OCI-LY7 (cell line): Measurements from ENCODE around the gene RAD50. TPM values are rescaled to one million over a fixed set of nuclear protein-coding genes. Genes with fewer than 3 reads are reported as not detected.
A peak's percentile ranks its signal among the peaks of the same experiment; 100 is the strongest.
"Not testable (repeated sequence)": the region's sequence is repeated elsewhere in the genome, so short reads cannot be mapped to it uniquely, and the experiment has no call there.

ENCODE experiments used
- Bru-seq: library from RNA; stranded (reverse); fragments of 400-500 nt; gene quantifications from one replicate; lab custom pipeline; 2021; lab: Mats Ljungman, UMichigan
- BruChase-seq, 2 experiments: library from RNA; stranded (reverse); fragments of 400-500 nt; gene quantifications; one replicate each; lab custom pipeline; 2021; lab: Mats Ljungman, UMichigan
- BruUV-seq: library from RNA; stranded (reverse); fragments of 400-500 nt; replicated peaks from 2 replicates; lab custom pipeline; 2021; lab: Mats Ljungman, UMichigan
- CTCF ChIA-PET: fragments of 300-600 bp; sonication (Branson Sonifier 250); formaldehyde crosslinking; loops from one replicate; lab custom pipeline; 2022; ENCODE audit warnings: antibody characterized with exemption; ENCODE audit not compliant: unreplicated experiment; lab: Charles Lee
- POLR2A ChIA-PET: fragments of 300-600 bp; sonication (Branson Sonifier 250); formaldehyde crosslinking; loops from one replicate; lab custom pipeline; 2022; ENCODE audit warnings: antibody characterized with exemption; lab: Charles Lee
- DNase-seq: peaks from one replicate; pipeline ENCODE4 v3.0.0-alpha.2; 2015; ENCODE audit warnings: low spot score
- H2AFZ ChIP-seq: fragments of 200-600 bp; sonication (generic), shearing (Covaris generic); 2 replicates; pipeline ENCODE4 v1.6.1; 2014; ENCODE audit warnings: mild to moderate bottlenecking, antibody characterized with exemption, low read length, moderate library complexity
- H3K27ac ChIP-seq: fragments of 200-600 bp; sonication (generic); 2 replicates; pipeline ENCODE4 v1.5.1; 2014; ENCODE audit warnings: mixed run types, low read depth, mild to moderate bottlenecking, moderate library complexity, low read length, inconsistent platforms; ENCODE audit not compliant: poor library complexity, severe bottlenecking
- H3K36me3 ChIP-seq: fragments of 200-600 bp; sonication (generic); 2 replicates; pipeline ENCODE4 v1.6.1; 2014; ENCODE audit warnings: mild to moderate bottlenecking, antibody characterized with exemption, low read length, moderate library complexity, mixed read lengths; ENCODE audit not compliant: insufficient read depth
- H3K4me1 ChIP-seq: fragments of 200-600 bp; sonication (generic); 2 replicates; pipeline ENCODE4 v1.5.1; 2014; ENCODE audit warnings: mild to moderate bottlenecking, low read length; ENCODE audit not compliant: insufficient read depth, poor library complexity, severe bottlenecking
- H3K4me2 ChIP-seq: fragments of 200-600 bp; sonication (generic); 2 replicates; pipeline ENCODE4 v1.6.1; 2014; ENCODE audit warnings: mild to moderate bottlenecking, low read length
- H3K4me3 ChIP-seq: fragments of 200-600 bp; sonication (generic); 2 replicates; pipeline ENCODE4 v1.5.1; 2014; ENCODE audit warnings: mild to moderate bottlenecking, low read depth, low read length; ENCODE audit not compliant: poor library complexity, severe bottlenecking
- H3K79me2 ChIP-seq: fragments of 200-600 bp; sonication (generic); 2 replicates; pipeline ENCODE4 v1.6.1; 2016; ENCODE audit warnings: low read depth, mild to moderate bottlenecking, low read length, moderate library complexity, mixed read lengths; ENCODE audit not compliant: insufficient read depth
- H3K9me2 ChIP-seq: fragments of 200-600 bp; sonication (generic); 2 replicates; pipeline ENCODE4 v1.6.1; 2016; ENCODE audit warnings: mild to moderate bottlenecking, low read length, mixed read lengths; ENCODE audit not compliant: insufficient read depth
- H3K9me3 ChIP-seq: fragments of 200-600 bp; sonication (generic); 2 replicates; pipeline ENCODE4 v1.6.1; 2014; ENCODE audit warnings: mild to moderate bottlenecking, mixed run types, low read length, mixed read lengths
- H4K20me1 ChIP-seq: fragments of 200-600 bp; sonication (generic); 2 replicates; pipeline ENCODE4 v1.6.1; 2014; ENCODE audit warnings: mild to moderate bottlenecking, antibody characterized with exemption, low read length, moderate library complexity, mixed read lengths; ENCODE audit not compliant: insufficient read depth
- EZH2phosphoT487 ChIP-seq: fragments of 200-600 bp; sonication (generic); IDR thresholded peaks from 2 replicates; pipeline ENCODE4 v1.6.1; 2018; ENCODE audit warnings: low read depth, borderline replicate concordance, mild to moderate bottlenecking, mixed run types, antibody characterized with exemption, low read length, moderate library complexity, mixed read lengths
- intact Hi-C: fragments of 100-400 bp; cut with micrococcal nuclease; formaldehyde crosslinking; loops from one replicate; pipeline ENCODE4 v1.10.0; 2022; ENCODE audit not compliant: unreplicated experiment
- long read RNA-seq: library from polyadenylated mRNA; stranded (forward); transcript quantifications from one replicate; pipeline ENCODE4 v2.0.0, GENCODE V29; 2022
- total RNA-seq, 2 experiments: library from RNA; depleted of rRNA in 1 of 2; stranded (reverse); fragments of >200 nt in 1 of 2; shearing (Covaris generic) in 1 of 2; gene quantifications; 2 replicates each; pipeline ENCODE4 v1.2.3, GENCODE V29; 2014 to 2022
- TF ChIP-seq, protein P1 (sequence below): fragments of 200-600 bp; sonication (generic); conservative IDR thresholded peaks from 2 replicates; pipeline ENCODE4 v1.5.1; 2014; ENCODE audit warnings: mild to moderate bottlenecking, antibody characterized with exemption, low read length, moderate library complexity, mixed read lengths

Gene RAD50
- total RNA-seq (2014; rRNA removed; shearing (Covaris generic)): 24.0 and 34.1 TPM in 2 replicates
- total RNA-seq (2022): 59.8 and 70.0 TPM in 2 replicates
- percentile 92 among the genes with signal in this experiment for Bru-seq, nascent RNA
- BruChase-seq, experiment 1, labeled RNA remaining after a 6-hour chase: percentile 97 among the genes with signal in this experiment
- BruChase-seq, experiment 2, labeled RNA remaining after a 2-hour chase: percentile 97 among the genes with signal in this experiment
- long read RNA-seq, full-length matches to known transcripts: 42 of 62 reads
- long read RNA-seq, partial matches to known transcripts: 1 of 62 reads
- long read RNA-seq, other reads (novel, unspliced or antisense): 19 of 62 reads

DNA sequence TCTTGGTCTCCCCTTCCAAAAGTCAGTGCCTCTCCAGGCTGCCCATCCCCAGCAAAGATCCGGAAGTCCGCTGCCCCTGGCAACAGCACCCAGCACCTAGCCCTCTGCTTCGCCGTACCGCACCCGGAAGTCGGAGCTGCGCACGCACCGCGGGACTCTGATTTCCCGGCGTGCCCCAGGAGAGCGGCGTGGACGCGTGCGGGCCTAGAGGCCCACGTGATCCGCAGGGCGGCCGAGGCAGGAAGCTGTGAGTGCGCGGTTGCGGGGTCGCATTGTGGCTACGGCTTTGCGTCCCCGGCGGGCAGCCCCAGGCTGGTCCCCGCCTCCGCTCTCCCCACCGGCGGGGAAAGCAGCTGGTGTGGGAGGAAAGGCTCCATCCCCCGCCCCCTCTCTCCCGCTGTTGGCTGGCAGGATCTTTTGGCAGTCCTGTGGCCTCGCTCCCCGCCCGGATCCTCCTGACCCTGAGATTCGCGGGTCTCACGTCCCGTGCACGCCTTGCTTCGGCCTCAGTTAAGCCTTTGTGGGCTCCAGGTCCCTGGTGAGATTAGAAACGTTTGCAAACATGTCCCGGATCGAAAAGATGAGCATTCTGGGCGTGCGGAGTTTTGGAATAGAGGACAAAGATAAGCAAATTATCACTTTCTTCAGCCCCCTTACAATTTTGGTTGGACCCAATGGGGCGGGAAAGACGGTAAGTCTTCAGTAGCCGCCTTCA is at the start of gene RAD50:
Gene RAD50 (plus strand): TSS at position 215 of the 715 bp plus-strand sequence. CDS start 348 bp downstream, at position 563.
- peaks cover 20% of the 10 kb centered on the region for H3K4me1 ChIP-seq
- H3K4me3 ChIP-seq: peak within 1 kb of the TSS; percentile 81
- ChIA-PET CTCF (no interaction called here), POLR2A (interaction anchor here (0.6 to 1.2 kb wide), 7 partner anchors 9 to 263 kb away, joined by 3 to 4 read pairs (median 3); no protein-coding TSS in a partner anchor)
- DNase-seq: peak; percentile 97
- intact Hi-C loops: loop anchor here (5.0 kb wide), 1 partner anchor 180 kb away; the partner anchor contains the start of gene KIF3A
- TF ChIP-seq, protein P1, sequence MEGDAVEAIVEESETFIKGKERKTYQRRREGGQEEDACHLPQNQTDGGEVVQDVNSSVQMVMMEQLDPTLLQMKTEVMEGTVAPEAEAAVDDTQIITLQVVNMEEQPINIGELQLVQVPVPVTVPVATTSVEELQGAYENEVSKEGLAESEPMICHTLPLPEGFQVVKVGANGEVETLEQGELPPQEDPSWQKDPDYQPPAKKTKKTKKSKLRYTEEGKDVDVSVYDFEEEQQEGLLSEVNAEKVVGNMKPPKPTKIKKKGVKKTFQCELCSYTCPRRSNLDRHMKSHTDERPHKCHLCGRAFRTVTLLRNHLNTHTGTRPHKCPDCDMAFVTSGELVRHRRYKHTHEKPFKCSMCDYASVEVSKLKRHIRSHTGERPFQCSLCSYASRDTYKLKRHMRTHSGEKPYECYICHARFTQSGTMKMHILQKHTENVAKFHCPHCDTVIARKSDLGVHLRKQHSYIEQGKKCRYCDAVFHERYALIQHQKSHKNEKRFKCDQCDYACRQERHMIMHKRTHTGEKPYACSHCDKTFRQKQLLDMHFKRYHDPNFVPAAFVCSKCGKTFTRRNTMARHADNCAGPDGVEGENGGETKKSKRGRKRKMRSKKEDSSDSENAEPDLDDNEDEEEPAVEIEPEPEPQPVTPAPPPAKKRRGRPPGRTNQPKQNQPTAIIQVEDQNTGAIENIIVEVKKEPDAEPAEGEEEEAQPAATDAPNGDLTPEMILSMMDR: no peak
- TF ChIP-seq EZH2phosphoT487: no peak
- peaks cover 25% of the 10 kb centered on the region for H3K36me3 ChIP-seq
- peak within 1 kb of the TSS; percentile 83 for H2AFZ ChIP-seq
- peak within 1 kb of the TSS; percentile 90 for H3K4me2 ChIP-seq
- peaks cover 37% of the 10 kb centered on the region for H3K79me2 ChIP-seq
- H3K27ac ChIP-seq: peak within 1 kb of the TSS; percentile 74
- H3K9me3 ChIP-seq: no peaks in the 10 kb centered on the region
- no peaks in the 10 kb centered on the region for H3K9me2 ChIP-seq
- no peaks in the 10 kb centered on the region for H4K20me1 ChIP-seq
- TSS peak; percentile 86 for BruUV-seq

- ChIA-PET CTCF (interaction anchor here (0.5 to 1.2 kb wide), 3 partner anchors 9 to 454 kb away, joined by 3 to 4 read pairs (median 3); partner anchors contain the start of gene AFF4), POLR2A (interaction anchor here (0.5 to 1.5 kb wide), 5 partner anchors 12 to 1719 kb away, joined by 4 to 5 read pairs (median 4); no protein-coding TSS in a partner anchor)
- Histone ChIP-seq H3K9me2 (no peaks in the 10 kb centered on the region), H2AFZ (no peak overlapping the region), H3K4me2 (no peak overlapping the region), H3K36me3 (no peaks in the 10 kb centered on the region), H4K20me1 (no peaks in the 10 kb centered on the region), H3K27ac (no peak overlapping the region), H3K4me3 (no peak overlapping the region), H3K9me3 (0 out of 2 replicates have a peak, but pooled peaks cover 4% of the 10 kb centered on the region), H3K4me1 (no peaks in the 10 kb centered on the region), H3K79me2 (no peaks in the 10 kb centered on the region)
- intact Hi-C loops: no loop called here
- no peak for DNase-seq
- BruUV-seq: no TSS peak
- TF ChIP-seq, protein P1: no peak
- TF ChIP-seq EZH2phosphoT487: no peak
Observed at GRCh38 chr5:132510076-132510475, 46.7 kb upstream of the RAD50 start.

DNA sequence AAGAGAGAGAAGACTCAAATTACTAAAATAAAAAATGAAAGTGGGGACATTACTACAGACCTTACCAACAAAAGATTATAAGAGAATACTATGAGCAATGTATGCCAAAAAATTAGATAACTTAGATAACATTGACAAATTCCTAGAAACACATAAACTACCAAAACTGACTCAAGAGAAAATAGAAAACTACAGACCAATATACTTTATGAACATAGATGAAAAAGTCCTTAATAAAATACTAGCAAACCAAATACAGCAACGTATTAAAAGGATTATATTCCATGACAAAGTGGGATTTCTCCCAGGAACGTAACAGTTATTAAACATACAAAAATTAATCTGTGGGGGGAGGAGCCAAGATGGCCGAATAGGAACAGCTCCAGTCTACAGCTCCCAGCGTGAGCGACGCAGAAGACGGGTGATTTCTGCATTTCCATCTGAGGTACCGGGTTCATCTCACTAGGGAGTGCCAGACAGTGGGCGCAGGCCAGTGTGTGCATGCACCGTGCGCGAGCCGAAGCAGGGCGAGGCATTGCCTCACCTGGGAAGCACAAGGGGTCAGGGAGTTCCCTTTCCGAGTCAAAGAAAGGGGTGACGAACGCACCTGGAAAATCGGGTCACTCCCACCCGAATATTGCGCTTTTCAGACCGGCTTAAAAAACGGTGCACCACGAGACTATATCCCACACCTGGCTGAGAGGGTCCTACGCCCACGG is 43.0 kb upstream of the RAD50 start:
- H3K9me2 ChIP-seq, H3K4me2 ChIP-seq, CTCF ChIA-PET, H3K36me3 ChIP-seq, H4K20me1 ChIP-seq, H3K9me3 ChIP-seq, BruUV-seq, H3K4me3 ChIP-seq, intact Hi-C loops, H3K4me1 ChIP-seq, H3K27ac ChIP-seq, DNase-seq, H2AFZ ChIP-seq, H3K79me2 ChIP-seq, POLR2A ChIA-PET: not testable (repeated sequence)

GRCh38 chr5:132522067-132522466 is 34.7 kb upstream of the RAD50 start:
- H3K79me2 ChIP-seq, H4K20me1 ChIP-seq, intact Hi-C loops, H3K27ac ChIP-seq, H2AFZ ChIP-seq, H3K36me3 ChIP-seq, CTCF ChIA-PET, H3K9me2 ChIP-seq, DNase-seq, H3K4me3 ChIP-seq, H3K4me2 ChIP-seq, BruUV-seq: not testable (repeated sequence)
- H3K4me1 ChIP-seq: peaks cover 28% of the 10 kb centered on the region
- POLR2A ChIA-PET: interaction anchor here (0.7 kb wide), 1 partner anchor 1097 kb away, joined by 3 read pairs; no protein-coding TSS in a partner anchor
- H3K9me3 ChIP-seq: peaks cover 11% of the 10 kb centered on the region; the same call in 1 of the 2 replicates
